H1 (cell line): ENCODE data around the gene EPHA1. TPM values are rescaled to one million over a fixed set of nuclear protein-coding genes. Genes with fewer than 3 reads are reported as not detected.

Experiments
- CTCF ChIA-PET: fragments of 300-600 bp; sonication (Branson Sonifier 250); formaldehyde crosslinking; loops from one replicate; lab custom pipeline; 2021; ENCODE audit not compliant: partially characterized antibody; lab: Charles Lee
- POLR2A ChIA-PET: fragments of 300-600 bp; sonication (Branson Sonifier 250); formaldehyde crosslinking; loops from one replicate; lab custom pipeline; 2021; ENCODE audit warnings: inconsistent platforms; ENCODE audit not compliant: partially characterized antibody; lab: Charles Lee
- DNase-seq, 2 experiments: peaks; one replicate each; pipeline versions ENCODE4 v3.0.0 to v3.0.0-alpha.2; 2010 to 2022; ENCODE audit warnings: low spot score in 2 of 2, low read depth in 1 of 2, mixed read lengths in 1 of 2
- FAIRE-seq: peaks from 2 replicates; lab custom pipeline; 2011; peaks lifted over from hg19 to GRCh38; lab: Jason Lieb, UNC
- H2AFZ ChIP-seq: 2 replicates; pipeline ENCODE4 v1.8.1; 2012; ENCODE audit warnings: low read length, inconsistent platforms
- H2AK5ac ChIP-seq: 2 replicates; pipeline ENCODE4 v1.6.1; 2013; ENCODE audit warnings: low read depth, low read length
- H2BK120ac ChIP-seq: replicated peaks from 2 replicates; pipeline ENCODE3; 2013; ENCODE audit warnings: low read depth, low read length, inconsistent platforms
- H2BK12ac ChIP-seq: 2 replicates; pipeline ENCODE4 v1.6.1; 2013; ENCODE audit warnings: low read depth, low read length
- H2BK15ac ChIP-seq: 2 replicates; pipeline ENCODE4 v1.6.1; 2013; ENCODE audit warnings: low read length
- H2BK20ac ChIP-seq: 2 replicates; pipeline ENCODE4 v1.6.1; 2013; ENCODE audit warnings: low read length
- H2BK5ac ChIP-seq: 2 replicates; pipeline ENCODE4 v1.6.1; 2013; ENCODE audit warnings: low read depth, low read length
- H3K14ac ChIP-seq: 2 replicates; pipeline ENCODE4 v1.6.1; 2013; ENCODE audit warnings: inconsistent platforms; ENCODE audit not compliant: insufficient read length
- H3K18ac ChIP-seq: 2 replicates; pipeline ENCODE4 v1.6.1; 2013; ENCODE audit warnings: low read length; ENCODE audit errors: extremely low read depth
- H3K23ac ChIP-seq: 2 replicates; pipeline ENCODE4 v1.6.1; 2013; ENCODE audit warnings: inconsistent platforms; ENCODE audit not compliant: insufficient read length
- H3K23me2 ChIP-seq: 2 replicates; pipeline ENCODE4 v1.6.1; 2013; ENCODE audit warnings: low read depth, low read length
- H3K27ac ChIP-seq: 2 replicates; pipeline ENCODE4 v1.6.1; 2011; ENCODE audit warnings: low read depth, low read length, inconsistent platforms
- H3K27me3 ChIP-seq, 4 experiments: replicated peaks in 1 of 4; 1 replicate in 1 of 4; 2 replicates in 3 of 4; pipeline versions ENCODE4 v1.6.1 to v1.8.1; 2011 to 2013; ENCODE audit warnings: low read length in 3 of 4, mild to moderate bottlenecking in 3 of 4, inconsistent platforms in 2 of 4, mixed read lengths in 2 of 4, moderate library complexity in 1 of 4; ENCODE audit not compliant: control insufficient read depth in 3 of 4, insufficient read depth in 3 of 4; ENCODE audit errors: extremely low read depth in 1 of 4
- H3K36me3 ChIP-seq, 4 experiments: 2 replicates each; pipeline versions ENCODE4 v1.6.1 to v1.8.1; 2011 to 2013; ENCODE audit warnings: mild to moderate bottlenecking in 4 of 4, low read length in 3 of 4, moderate library complexity in 2 of 4, control low read depth in 1 of 4, inconsistent platforms in 1 of 4; ENCODE audit not compliant: insufficient read depth in 4 of 4, control insufficient read depth in 2 of 4
- H3K4ac ChIP-seq: replicated peaks from 2 replicates; pipeline ENCODE3; 2013; ENCODE audit warnings: low read length, low read depth, mixed read lengths, inconsistent platforms; ENCODE audit not compliant: insufficient read length
- H3K4me1 ChIP-seq, 4 experiments: replicated peaks in 1 of 4; 1 replicate in 1 of 4; 2 replicates in 3 of 4; pipeline versions ENCODE4 v1.6.1 to v1.8.1; 2011 to 2013; ENCODE audit warnings: low read length in 3 of 4, inconsistent platforms in 2 of 4, mixed read lengths in 1 of 4; ENCODE audit not compliant: insufficient read depth in 4 of 4, control insufficient read depth in 3 of 4
- H3K4me2 ChIP-seq, 2 experiments: 2 replicates each; pipeline versions ENCODE4 v1.6.1 to v1.8.1; 2011 to 2013; ENCODE audit warnings: low read depth in 2 of 2, low read length in 2 of 2, control low read depth in 1 of 2, inconsistent platforms in 1 of 2, mild to moderate bottlenecking in 1 of 2; ENCODE audit not compliant: insufficient read depth in 1 of 2
- H3K4me3 ChIP-seq, 4 experiments: fragments of 200-600, 300-600 bp in 1 of 4; sonication (generic), shearing (Covaris generic), sonication (Bioruptor Twin) in 1 of 4; 2 replicates each; pipeline versions ENCODE4 v1.5.1 to v1.8.1; 2011 to 2016; ENCODE audit warnings: low read length in 4 of 4, low read depth in 3 of 4, control low read depth in 2 of 4, inconsistent platforms in 2 of 4, mild to moderate bottlenecking in 2 of 4, mixed read lengths in 1 of 4, moderate library complexity in 1 of 4; ENCODE audit not compliant: insufficient read depth in 2 of 4; ENCODE audit errors: extremely low read depth in 1 of 4
- H3K56ac ChIP-seq: replicated peaks from 2 replicates; pipeline ENCODE3; 2013; ENCODE audit warnings: low read depth, mild to moderate bottlenecking, mixed read lengths, low read length, inconsistent platforms; ENCODE audit not compliant: insufficient read length
- H3K79me1 ChIP-seq: 2 replicates; pipeline ENCODE4 v1.6.1; 2013; ENCODE audit warnings: low read depth, low read length, control low read depth
- H3K79me2 ChIP-seq, 2 experiments: 2 replicates each; pipeline versions ENCODE4 v1.6.1 to v1.8.1; 2012 to 2013; ENCODE audit warnings: low read length in 2 of 2, mild to moderate bottlenecking in 2 of 2, inconsistent platforms in 1 of 2; ENCODE audit not compliant: insufficient read depth in 2 of 2, control insufficient read depth in 1 of 2
- H3K9ac ChIP-seq, 4 experiments: replicated peaks in 1 of 4; 1 replicate in 1 of 4; 2 replicates in 3 of 4; pipeline versions ENCODE4 v1.6.1 to v1.8.1; 2011 to 2013; ENCODE audit warnings: low read depth in 3 of 4, low read length in 3 of 4, control low read depth in 2 of 4, mild to moderate bottlenecking in 2 of 4, moderate library complexity in 2 of 4, inconsistent platforms in 1 of 4; ENCODE audit errors: extremely low read depth in 1 of 4
- H3K9me3 ChIP-seq, 2 experiments: 2 replicates each; pipeline versions ENCODE4 v1.6.1 to v1.8.1; 2012 to 2013; ENCODE audit warnings: mild to moderate bottlenecking in 2 of 2, moderate library complexity in 2 of 2, control low read depth in 1 of 2, inconsistent platforms in 1 of 2, low read depth in 1 of 2, low read length in 1 of 2, mixed read lengths in 1 of 2; ENCODE audit not compliant: insufficient read depth in 2 of 2
- H4K20me1 ChIP-seq, 2 experiments: replicated peaks in 1 of 2; 2 replicates each; pipeline versions ENCODE3 to v1.8.1; 2011 to 2013; ENCODE audit warnings: inconsistent platforms in 2 of 2, low read length in 2 of 2, mild to moderate bottlenecking in 1 of 2; ENCODE audit not compliant: insufficient read depth in 2 of 2, control insufficient read depth in 1 of 2
- H4K5ac ChIP-seq: 2 replicates; pipeline ENCODE4 v1.6.1; 2013; ENCODE audit warnings: low read length, low read depth, mixed read lengths, inconsistent platforms; ENCODE audit not compliant: insufficient read length
- H4K8ac ChIP-seq: 2 replicates; pipeline ENCODE4 v1.8.0; 2013; ENCODE audit warnings: mild to moderate bottlenecking, moderate library complexity, low read length, inconsistent platforms; ENCODE audit not compliant: insufficient read depth; ENCODE audit errors: extremely low read depth
- H4K91ac ChIP-seq: replicated peaks from 2 replicates; pipeline ENCODE3; 2013; ENCODE audit warnings: low read length, mixed read lengths, inconsistent platforms; ENCODE audit not compliant: insufficient read length
- CEBPB ChIP-seq: IDR thresholded peaks from 2 replicates; pipeline ENCODE4 v1.6.1; 2012; ENCODE audit warnings: low read depth, low read length
- CHD1 ChIP-seq: IDR thresholded peaks from 2 replicates; pipeline ENCODE4 v1.6.1; 2012; ENCODE audit warnings: low read depth, low read length, improper control_type of control experiment
- CTBP2 ChIP-seq: IDR thresholded peaks from 2 replicates; pipeline ENCODE4 v1.7.0; 2011; ENCODE audit warnings: borderline replicate concordance, mild to moderate bottlenecking, moderate library complexity, mixed read lengths, low read length; ENCODE audit not compliant: insufficient read depth, insufficient read length
- FOSL1 ChIP-seq: IDR thresholded peaks from 2 replicates; pipeline ENCODE4 v1.6.1; 2011; ENCODE audit warnings: mild to moderate bottlenecking, low read depth, low read length, moderate library complexity; ENCODE audit not compliant: insufficient read depth
- MAFK ChIP-seq: IDR thresholded peaks from 2 replicates; pipeline ENCODE4 v1.6.1; 2012; ENCODE audit warnings: low read depth, mild to moderate bottlenecking, improper control_type of control experiment, low read length
- WGBS, 2 experiments: shearing (Covaris generic) in 1 of 2; methylation state at CpG; one replicate each; pipeline versions ENCODE4 v1.1.6 to v1.1.7; 2013 to 2015; ENCODE audit warnings: low lambda C conversion rate in 2 of 2, mixed read lengths in 2 of 2, inconsistent platforms in 1 of 2, low coverage in 1 of 2, missing lambda C conversion rate in 1 of 2; ENCODE audit not compliant: insufficient replicate concordance in 2 of 2, insufficient coverage in 1 of 2, insufficient read length in 1 of 2; ENCODE audit errors: extremely low coverage in 1 of 2, missing lambda C conversion rate in 1 of 2; 5-methylcytosine and 5-hydroxymethylcytosine counted together
- polyA plus RNA-seq, 7 experiments: library from polyadenylated mRNA; depleted of rRNA in 3 of 7; stranded (reverse) in 5 of 7; unstranded in 2 of 7; fragments of >200 nt in 5 of 7; fragments of 200-250 nt in 2 of 7; gene quantifications; 1 replicate in 5 of 7; 2 replicates in 1 of 7; 4 replicates in 1 of 7; pipeline versions ENCODE4 v1.2.1 to v1.2.3, GENCODE V29; 2011 to 2013; ENCODE audit warnings: missing spikeins in 2 of 7, mixed read lengths in 2 of 7
- total RNA-seq: library from RNA; stranded (reverse); fragmentation: NEBNext Ultra II Directional; extraction: Animal tissue kit (Norgen Biotek cat#: 25700); gene quantifications from 2 replicates; pipeline ENCODE4 v1.2.1, GENCODE V29; 2021
- TF ChIP-seq, protein P1 (sequence below), 3 experiments: IDR thresholded peaks; 1 replicate in 2 of 3; 2 replicates in 1 of 3; pipeline versions ENCODE4 v1.5.1 to v1.6.1; 2011; ENCODE audit warnings: low read length in 3 of 3, mild to moderate bottlenecking in 3 of 3, inconsistent platforms in 2 of 3, low read depth in 1 of 3, moderate library complexity in 1 of 3; ENCODE audit not compliant: insufficient read depth in 1 of 3; ENCODE audit errors: control extremely low read depth in 1 of 3
- TF ChIP-seq, protein P2 (sequence below): IDR thresholded peaks from 2 replicates; pipeline ENCODE4 v1.6.1; 2012; ENCODE audit warnings: low read length, inconsistent platforms
- TF ChIP-seq, protein P3 (sequence below): IDR thresholded peaks from 2 replicates; pipeline ENCODE4 v1.6.1; 2012; ENCODE audit warnings: inconsistent platforms

EPHA1 gene
- total and polyA plus RNA-seq, 2 of the 8 experiments (the other 6 are each of a cell fraction or from before 2014, with no cell fraction given): 86.5 to 133 TPM

DNA sequence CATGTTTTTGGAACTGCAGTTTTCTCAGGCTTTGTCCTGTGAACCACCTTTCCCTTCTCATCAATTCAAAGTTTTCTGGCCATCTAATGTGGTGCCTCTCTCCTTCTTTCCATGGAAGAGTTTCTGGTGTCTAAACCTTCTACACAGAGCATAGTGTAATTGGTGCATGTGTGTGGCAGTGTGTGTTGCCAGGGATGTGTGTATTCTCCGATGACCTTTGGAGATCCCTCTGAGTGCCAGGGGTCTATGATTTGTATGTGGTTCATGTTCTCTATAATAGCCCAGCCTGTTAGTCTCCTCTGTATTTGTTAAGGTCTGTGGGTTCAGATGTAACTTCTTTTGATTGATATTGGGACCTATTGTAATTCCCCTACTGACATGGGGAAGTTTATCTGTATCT is 36.1 kb upstream of the EPHA1 start:
- no peak overlapping the region for H4K5ac ChIP-seq
- no peak overlapping the region for H2BK120ac ChIP-seq
- H4K8ac ChIP-seq: no peak overlapping the region
- ChIA-PET CTCF (interaction anchor here (1.7 kb wide), 1 partner anchor 27 kb away, joined by 7 read pairs; no protein-coding TSS in a partner anchor), POLR2A (no interaction called here)
- H3K27ac ChIP-seq: no peak overlapping the region
- H3K27me3 ChIP-seq: peaks cover 0 to 1% (median 0%) of the 10 kb centered on the region in 4 experiments; a peak in 1 of 7 replicates
- no peaks in the 10 kb centered on the region for H3K79me2 ChIP-seq
- no peaks in the 10 kb centered on the region for H3K23me2 ChIP-seq
- no peak overlapping the region for H2BK12ac ChIP-seq
- H2AFZ ChIP-seq: peak overlapping the region; percentile 86; the same call in 1 of the 2 replicates
- no peaks in the 10 kb centered on the region for H3K79me1 ChIP-seq
- no peak overlapping the region for H3K4ac ChIP-seq
- H2BK15ac ChIP-seq: no peak overlapping the region
- no peak for FAIRE-seq
- H3K4me3 ChIP-seq: no peak overlapping the region
- no peak overlapping the region for H2BK5ac ChIP-seq
- H3K14ac ChIP-seq: no peak overlapping the region
- WGBS, 2 experiments: 100% methylated on average over 1 of the region's 1 CpG; no CpG with 5 or more reads in 1 of the 2 experiments
- H3K9me3 ChIP-seq: no peaks in the 10 kb centered on the region; a peak in 2 of 4 replicates
- H3K4me1 ChIP-seq: peaks cover 0 to 6% (median 0%) of the 10 kb centered on the region in 4 experiments; a peak in 1 of 7 replicates
- no peak overlapping the region for H2AK5ac ChIP-seq
- no peak overlapping the region for H3K23ac ChIP-seq
- DNase-seq: no peak
- no peak overlapping the region for H3K4me2 ChIP-seq
- no peak overlapping the region for H3K56ac ChIP-seq
- H4K20me1 ChIP-seq: no peaks in the 10 kb centered on the region
- H4K91ac ChIP-seq: no peak overlapping the region
- no peak overlapping the region for H3K18ac ChIP-seq
- H3K36me3 ChIP-seq: no peaks in the 10 kb centered on the region
- H3K9ac ChIP-seq: no peak overlapping the region
- H2BK20ac ChIP-seq: no peak overlapping the region
- TF ChIP-seq CTBP2 (no peak), CEBPB (no peak), FOSL1 (no peak), CHD1 (no peak), MAFK (no peak)
- TF ChIP-seq, protein P1, sequence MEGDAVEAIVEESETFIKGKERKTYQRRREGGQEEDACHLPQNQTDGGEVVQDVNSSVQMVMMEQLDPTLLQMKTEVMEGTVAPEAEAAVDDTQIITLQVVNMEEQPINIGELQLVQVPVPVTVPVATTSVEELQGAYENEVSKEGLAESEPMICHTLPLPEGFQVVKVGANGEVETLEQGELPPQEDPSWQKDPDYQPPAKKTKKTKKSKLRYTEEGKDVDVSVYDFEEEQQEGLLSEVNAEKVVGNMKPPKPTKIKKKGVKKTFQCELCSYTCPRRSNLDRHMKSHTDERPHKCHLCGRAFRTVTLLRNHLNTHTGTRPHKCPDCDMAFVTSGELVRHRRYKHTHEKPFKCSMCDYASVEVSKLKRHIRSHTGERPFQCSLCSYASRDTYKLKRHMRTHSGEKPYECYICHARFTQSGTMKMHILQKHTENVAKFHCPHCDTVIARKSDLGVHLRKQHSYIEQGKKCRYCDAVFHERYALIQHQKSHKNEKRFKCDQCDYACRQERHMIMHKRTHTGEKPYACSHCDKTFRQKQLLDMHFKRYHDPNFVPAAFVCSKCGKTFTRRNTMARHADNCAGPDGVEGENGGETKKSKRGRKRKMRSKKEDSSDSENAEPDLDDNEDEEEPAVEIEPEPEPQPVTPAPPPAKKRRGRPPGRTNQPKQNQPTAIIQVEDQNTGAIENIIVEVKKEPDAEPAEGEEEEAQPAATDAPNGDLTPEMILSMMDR (IDR thresholded peaks at IDR 0.05; ENCODE audit: control extremely low read depth in 1 of 3, insufficient read depth in 1 of 3, low read depth in 1 of 3, low read length in 3 of 3): no peak
- TF ChIP-seq, protein P2, sequence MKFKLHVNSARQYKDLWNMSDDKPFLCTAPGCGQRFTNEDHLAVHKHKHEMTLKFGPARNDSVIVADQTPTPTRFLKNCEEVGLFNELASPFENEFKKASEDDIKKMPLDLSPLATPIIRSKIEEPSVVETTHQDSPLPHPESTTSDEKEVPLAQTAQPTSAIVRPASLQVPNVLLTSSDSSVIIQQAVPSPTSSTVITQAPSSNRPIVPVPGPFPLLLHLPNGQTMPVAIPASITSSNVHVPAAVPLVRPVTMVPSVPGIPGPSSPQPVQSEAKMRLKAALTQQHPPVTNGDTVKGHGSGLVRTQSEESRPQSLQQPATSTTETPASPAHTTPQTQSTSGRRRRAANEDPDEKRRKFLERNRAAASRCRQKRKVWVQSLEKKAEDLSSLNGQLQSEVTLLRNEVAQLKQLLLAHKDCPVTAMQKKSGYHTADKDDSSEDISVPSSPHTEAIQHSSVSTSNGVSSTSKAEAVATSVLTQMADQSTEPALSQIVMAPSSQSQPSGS: no peak
- TF ChIP-seq, protein P3, sequence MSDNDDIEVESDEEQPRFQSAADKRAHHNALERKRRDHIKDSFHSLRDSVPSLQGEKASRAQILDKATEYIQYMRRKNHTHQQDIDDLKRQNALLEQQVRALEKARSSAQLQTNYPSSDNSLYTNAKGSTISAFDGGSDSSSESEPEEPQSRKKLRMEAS: no peak
